ENCODE measurements around the gene PDCL2. TPM values are rescaled to one million over a fixed set of nuclear protein-coding genes. Genes with fewer than 3 reads are reported as not detected.

The PDCL2 gene
- total and polyA plus RNA-seq, 2 donors from 2014 or later: not detected

GRCh38 chr4:55574252-55574651 is 17.8 kb downstream of the PDCL2 start:
- H3K9me3 ChIP-seq (ENCODE audit: control insufficient read depth in 2 of 3, insufficient read depth in 1 of 3, low read length in 3 of 3): peaks cover 0 to 8% (median 0%) of the 10 kb centered on the region in 3 donors
- H3K36me3 ChIP-seq (ENCODE audit: control insufficient read depth in 2 of 3, insufficient read depth in 3 of 3, low read length in 3 of 3): no peaks in the 10 kb centered on the region
- no peak overlapping the region for H3K4me3 ChIP-seq (ENCODE audit: low read length in 3 of 3)
- intact Hi-C loops (cut with DNase I): no loop called here
- H3K27me3 ChIP-seq (ENCODE audit: control insufficient read depth, insufficient read depth, low read length): no peaks in the 10 kb centered on the region
- no peak overlapping the region for H3K9ac ChIP-seq (ENCODE audit: low read length in 3 of 3)
- no peak for DNase-seq
- H3K4me1 ChIP-seq (ENCODE audit: control insufficient read depth in 2 of 3, insufficient read depth in 2 of 3, low read depth in 1 of 3, low read length in 3 of 3): no peaks in the 10 kb centered on the region
- TF ChIP-seq, protein P1, sequence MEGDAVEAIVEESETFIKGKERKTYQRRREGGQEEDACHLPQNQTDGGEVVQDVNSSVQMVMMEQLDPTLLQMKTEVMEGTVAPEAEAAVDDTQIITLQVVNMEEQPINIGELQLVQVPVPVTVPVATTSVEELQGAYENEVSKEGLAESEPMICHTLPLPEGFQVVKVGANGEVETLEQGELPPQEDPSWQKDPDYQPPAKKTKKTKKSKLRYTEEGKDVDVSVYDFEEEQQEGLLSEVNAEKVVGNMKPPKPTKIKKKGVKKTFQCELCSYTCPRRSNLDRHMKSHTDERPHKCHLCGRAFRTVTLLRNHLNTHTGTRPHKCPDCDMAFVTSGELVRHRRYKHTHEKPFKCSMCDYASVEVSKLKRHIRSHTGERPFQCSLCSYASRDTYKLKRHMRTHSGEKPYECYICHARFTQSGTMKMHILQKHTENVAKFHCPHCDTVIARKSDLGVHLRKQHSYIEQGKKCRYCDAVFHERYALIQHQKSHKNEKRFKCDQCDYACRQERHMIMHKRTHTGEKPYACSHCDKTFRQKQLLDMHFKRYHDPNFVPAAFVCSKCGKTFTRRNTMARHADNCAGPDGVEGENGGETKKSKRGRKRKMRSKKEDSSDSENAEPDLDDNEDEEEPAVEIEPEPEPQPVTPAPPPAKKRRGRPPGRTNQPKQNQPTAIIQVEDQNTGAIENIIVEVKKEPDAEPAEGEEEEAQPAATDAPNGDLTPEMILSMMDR (IDR thresholded peaks at IDR 0.05; ENCODE audit: borderline replicate concordance, extremely low read depth, insufficient read depth): no peak
- H3K27ac ChIP-seq (ENCODE audit: low read depth in 2 of 2, low read length in 2 of 2): no peak overlapping the region
- FAIRE-seq: no peak

GRCh38 chr4:55571806-55572205 is 20.2 kb downstream of the PDCL2 start:
- no peak overlapping the region for H3K4me3 ChIP-seq (ENCODE audit: low read length in 3 of 3)
- TF ChIP-seq, protein P1 (IDR thresholded peaks at IDR 0.05; ENCODE audit: borderline replicate concordance, extremely low read depth, insufficient read depth): no peak
- DNase-seq: no peak
- H3K4me1 ChIP-seq (ENCODE audit: control insufficient read depth in 2 of 3, insufficient read depth in 2 of 3, low read depth in 1 of 3, low read length in 3 of 3): no peaks in the 10 kb centered on the region
- H3K36me3 ChIP-seq (ENCODE audit: control insufficient read depth in 2 of 3, insufficient read depth in 3 of 3, low read length in 3 of 3): no peaks in the 10 kb centered on the region
- H3K27me3 ChIP-seq (ENCODE audit: control insufficient read depth, insufficient read depth, low read length): no peaks in the 10 kb centered on the region
- peaks cover 0 to 8% (median 0%) of the 10 kb centered on the region in 3 donors for H3K9me3 ChIP-seq (ENCODE audit: control insufficient read depth in 2 of 3, insufficient read depth in 1 of 3, low read length in 3 of 3)
- no peak overlapping the region for H3K9ac ChIP-seq (ENCODE audit: low read length in 3 of 3)
- H3K27ac ChIP-seq (ENCODE audit: low read depth in 2 of 2, low read length in 2 of 2): no peak overlapping the region
- intact Hi-C loops (cut with DNase I): no loop called here
- FAIRE-seq: no peak

- Histone ChIP-seq H3K27ac (ENCODE audit: low read depth in 2 of 2, low read length in 2 of 2) (no peak overlapping the region), H3K27me3 (ENCODE audit: control insufficient read depth, insufficient read depth, low read length) (no peaks in the 10 kb centered on the region), H3K4me1 (ENCODE audit: control insufficient read depth in 2 of 3, insufficient read depth in 2 of 3, low read depth in 1 of 3, low read length in 3 of 3) (no peaks in the 10 kb centered on the region), H3K4me3 (ENCODE audit: low read length in 3 of 3) (no peak overlapping the region), H3K36me3 (ENCODE audit: control insufficient read depth in 2 of 3, insufficient read depth in 3 of 3, low read length in 3 of 3) (no peaks in the 10 kb centered on the region), H3K9ac (ENCODE audit: low read length in 3 of 3) (no peak overlapping the region), H3K9me3 (ENCODE audit: control insufficient read depth in 2 of 3, insufficient read depth in 1 of 3, low read length in 3 of 3) (no peaks in the 10 kb centered on the region)
- FAIRE-seq (no peak), DNase-seq (no peak)
- intact Hi-C loops (cut with DNase I): no loop called here
- TF ChIP-seq, protein P1 (IDR thresholded peaks at IDR 0.05; ENCODE audit: borderline replicate concordance, extremely low read depth, insufficient read depth): no peak
These were observed 23.0 kb downstream of the PDCL2 start for GRCh38 chr4:55568905-55569504.

DNA sequence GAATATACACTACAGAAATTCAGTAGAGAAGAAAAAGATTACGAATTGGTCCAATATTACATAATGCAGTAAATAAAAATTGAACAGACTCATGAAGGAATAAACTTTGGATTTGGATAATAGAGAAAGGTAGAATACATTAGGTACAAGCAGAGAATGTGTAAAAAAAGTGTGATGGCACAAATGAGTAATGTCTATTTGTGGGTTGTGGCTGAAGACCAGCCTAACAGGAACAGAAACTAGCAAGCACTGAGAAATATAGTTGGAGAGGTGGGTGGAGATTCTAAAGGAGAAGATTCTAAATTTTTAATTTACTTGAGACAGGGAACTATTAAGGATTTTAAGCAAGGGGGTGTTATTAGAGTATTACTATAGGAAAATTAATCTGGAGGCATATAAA is 30.2 kb downstream of the PDCL2 start:
- H3K36me3 ChIP-seq (ENCODE audit: control insufficient read depth in 2 of 3, insufficient read depth in 3 of 3, low read length in 3 of 3): no peaks in the 10 kb centered on the region
- TF ChIP-seq, protein P1 (IDR thresholded peaks at IDR 0.05; ENCODE audit: borderline replicate concordance, extremely low read depth, insufficient read depth): no peak
- H3K4me3 ChIP-seq (ENCODE audit: low read length in 3 of 3): no peak overlapping the region
- H3K9me3 ChIP-seq (ENCODE audit: control insufficient read depth in 2 of 3, insufficient read depth in 1 of 3, low read length in 3 of 3): no peaks in the 10 kb centered on the region
- no peak for FAIRE-seq
- H3K27me3 ChIP-seq (ENCODE audit: control insufficient read depth, insufficient read depth, low read length): no peaks in the 10 kb centered on the region
- no peak overlapping the region for H3K27ac ChIP-seq (ENCODE audit: low read depth in 2 of 2, low read length in 2 of 2)
- no peak overlapping the region for H3K9ac ChIP-seq (ENCODE audit: low read length in 3 of 3)
- no peaks in the 10 kb centered on the region for H3K4me1 ChIP-seq (ENCODE audit: control insufficient read depth in 2 of 3, insufficient read depth in 2 of 3, low read depth in 1 of 3, low read length in 3 of 3)
- DNase-seq: no peak
- intact Hi-C loops (cut with DNase I): no loop called here
